H1 (cell line): ENCODE data around the gene C1S. TPM values are rescaled to one million over a fixed set of nuclear protein-coding genes. Genes with fewer than 3 reads are reported as not detected.
"Not testable (repeated sequence)": the region's sequence is repeated elsewhere in the genome, so short reads cannot be mapped to it uniquely, and the experiment has no call there.

Experiments
- CTCF ChIA-PET: fragments of 300-600 bp; sonication (Branson Sonifier 250); formaldehyde crosslinking; loops from one replicate; lab custom pipeline; 2021; ENCODE audit not compliant: partially characterized antibody; lab: Charles Lee
- POLR2A ChIA-PET: fragments of 300-600 bp; sonication (Branson Sonifier 250); formaldehyde crosslinking; loops from one replicate; lab custom pipeline; 2021; ENCODE audit warnings: inconsistent platforms; ENCODE audit not compliant: partially characterized antibody; lab: Charles Lee
- DNase-seq, 2 experiments: peaks; one replicate each; pipeline versions ENCODE4 v3.0.0 to v3.0.0-alpha.2; 2010 to 2022; ENCODE audit warnings: low spot score in 2 of 2, low read depth in 1 of 2, mixed read lengths in 1 of 2
- FAIRE-seq: peaks from 2 replicates; lab custom pipeline; 2011; peaks lifted over from hg19 to GRCh38; lab: Jason Lieb, UNC
- H2AFZ ChIP-seq: 2 replicates; pipeline ENCODE4 v1.8.1; 2012; ENCODE audit warnings: low read length, inconsistent platforms
- H2AK5ac ChIP-seq: 2 replicates; pipeline ENCODE4 v1.6.1; 2013; ENCODE audit warnings: low read depth, low read length
- H2BK120ac ChIP-seq: replicated peaks from 2 replicates; pipeline ENCODE3; 2013; ENCODE audit warnings: low read depth, low read length, inconsistent platforms
- H2BK12ac ChIP-seq: 2 replicates; pipeline ENCODE4 v1.6.1; 2013; ENCODE audit warnings: low read depth, low read length
- H2BK15ac ChIP-seq: 2 replicates; pipeline ENCODE4 v1.6.1; 2013; ENCODE audit warnings: low read length
- H2BK20ac ChIP-seq: 2 replicates; pipeline ENCODE4 v1.6.1; 2013; ENCODE audit warnings: low read length
- H2BK5ac ChIP-seq: 2 replicates; pipeline ENCODE4 v1.6.1; 2013; ENCODE audit warnings: low read depth, low read length
- H3K14ac ChIP-seq: 2 replicates; pipeline ENCODE4 v1.6.1; 2013; ENCODE audit warnings: inconsistent platforms; ENCODE audit not compliant: insufficient read length
- H3K18ac ChIP-seq: 2 replicates; pipeline ENCODE4 v1.6.1; 2013; ENCODE audit warnings: low read length; ENCODE audit errors: extremely low read depth
- H3K23ac ChIP-seq: 2 replicates; pipeline ENCODE4 v1.6.1; 2013; ENCODE audit warnings: inconsistent platforms; ENCODE audit not compliant: insufficient read length
- H3K23me2 ChIP-seq: 2 replicates; pipeline ENCODE4 v1.6.1; 2013; ENCODE audit warnings: low read depth, low read length
- H3K27ac ChIP-seq: 2 replicates; pipeline ENCODE4 v1.6.1; 2011; ENCODE audit warnings: low read depth, low read length, inconsistent platforms
- H3K27me3 ChIP-seq, 4 experiments: replicated peaks in 1 of 4; 1 replicate in 1 of 4; 2 replicates in 3 of 4; pipeline versions ENCODE4 v1.6.1 to v1.8.1; 2011 to 2013; ENCODE audit warnings: low read length in 3 of 4, mild to moderate bottlenecking in 3 of 4, inconsistent platforms in 2 of 4, mixed read lengths in 2 of 4, moderate library complexity in 1 of 4; ENCODE audit not compliant: control insufficient read depth in 3 of 4, insufficient read depth in 3 of 4; ENCODE audit errors: extremely low read depth in 1 of 4
- H3K36me3 ChIP-seq, 4 experiments: 2 replicates each; pipeline versions ENCODE4 v1.6.1 to v1.8.1; 2011 to 2013; ENCODE audit warnings: mild to moderate bottlenecking in 4 of 4, low read length in 3 of 4, moderate library complexity in 2 of 4, control low read depth in 1 of 4, inconsistent platforms in 1 of 4; ENCODE audit not compliant: insufficient read depth in 4 of 4, control insufficient read depth in 2 of 4
- H3K4ac ChIP-seq: replicated peaks from 2 replicates; pipeline ENCODE3; 2013; ENCODE audit warnings: low read length, low read depth, mixed read lengths, inconsistent platforms; ENCODE audit not compliant: insufficient read length
- H3K4me1 ChIP-seq, 4 experiments: replicated peaks in 1 of 4; 1 replicate in 1 of 4; 2 replicates in 3 of 4; pipeline versions ENCODE4 v1.6.1 to v1.8.1; 2011 to 2013; ENCODE audit warnings: low read length in 3 of 4, inconsistent platforms in 2 of 4, mixed read lengths in 1 of 4; ENCODE audit not compliant: insufficient read depth in 4 of 4, control insufficient read depth in 3 of 4
- H3K4me2 ChIP-seq, 2 experiments: 2 replicates each; pipeline versions ENCODE4 v1.6.1 to v1.8.1; 2011 to 2013; ENCODE audit warnings: low read depth in 2 of 2, low read length in 2 of 2, control low read depth in 1 of 2, inconsistent platforms in 1 of 2, mild to moderate bottlenecking in 1 of 2; ENCODE audit not compliant: insufficient read depth in 1 of 2
- H3K4me3 ChIP-seq, 4 experiments: fragments of 200-600, 300-600 bp in 1 of 4; sonication (generic), shearing (Covaris generic), sonication (Bioruptor Twin) in 1 of 4; 2 replicates each; pipeline versions ENCODE4 v1.5.1 to v1.8.1; 2011 to 2016; ENCODE audit warnings: low read length in 4 of 4, low read depth in 3 of 4, control low read depth in 2 of 4, inconsistent platforms in 2 of 4, mild to moderate bottlenecking in 2 of 4, mixed read lengths in 1 of 4, moderate library complexity in 1 of 4; ENCODE audit not compliant: insufficient read depth in 2 of 4; ENCODE audit errors: extremely low read depth in 1 of 4
- H3K56ac ChIP-seq: replicated peaks from 2 replicates; pipeline ENCODE3; 2013; ENCODE audit warnings: low read depth, mild to moderate bottlenecking, mixed read lengths, low read length, inconsistent platforms; ENCODE audit not compliant: insufficient read length
- H3K79me1 ChIP-seq: 2 replicates; pipeline ENCODE4 v1.6.1; 2013; ENCODE audit warnings: low read depth, low read length, control low read depth
- H3K79me2 ChIP-seq, 2 experiments: 2 replicates each; pipeline versions ENCODE4 v1.6.1 to v1.8.1; 2012 to 2013; ENCODE audit warnings: low read length in 2 of 2, mild to moderate bottlenecking in 2 of 2, inconsistent platforms in 1 of 2; ENCODE audit not compliant: insufficient read depth in 2 of 2, control insufficient read depth in 1 of 2
- H3K9ac ChIP-seq, 4 experiments: replicated peaks in 1 of 4; 1 replicate in 1 of 4; 2 replicates in 3 of 4; pipeline versions ENCODE4 v1.6.1 to v1.8.1; 2011 to 2013; ENCODE audit warnings: low read depth in 3 of 4, low read length in 3 of 4, control low read depth in 2 of 4, mild to moderate bottlenecking in 2 of 4, moderate library complexity in 2 of 4, inconsistent platforms in 1 of 4; ENCODE audit errors: extremely low read depth in 1 of 4
- H3K9me3 ChIP-seq, 2 experiments: 2 replicates each; pipeline versions ENCODE4 v1.6.1 to v1.8.1; 2012 to 2013; ENCODE audit warnings: mild to moderate bottlenecking in 2 of 2, moderate library complexity in 2 of 2, control low read depth in 1 of 2, inconsistent platforms in 1 of 2, low read depth in 1 of 2, low read length in 1 of 2, mixed read lengths in 1 of 2; ENCODE audit not compliant: insufficient read depth in 2 of 2
- H4K20me1 ChIP-seq, 2 experiments: replicated peaks in 1 of 2; 2 replicates each; pipeline versions ENCODE3 to v1.8.1; 2011 to 2013; ENCODE audit warnings: inconsistent platforms in 2 of 2, low read length in 2 of 2, mild to moderate bottlenecking in 1 of 2; ENCODE audit not compliant: insufficient read depth in 2 of 2, control insufficient read depth in 1 of 2
- H4K5ac ChIP-seq: 2 replicates; pipeline ENCODE4 v1.6.1; 2013; ENCODE audit warnings: low read length, low read depth, mixed read lengths, inconsistent platforms; ENCODE audit not compliant: insufficient read length
- H4K8ac ChIP-seq: 2 replicates; pipeline ENCODE4 v1.8.0; 2013; ENCODE audit warnings: mild to moderate bottlenecking, moderate library complexity, low read length, inconsistent platforms; ENCODE audit not compliant: insufficient read depth; ENCODE audit errors: extremely low read depth
- H4K91ac ChIP-seq: replicated peaks from 2 replicates; pipeline ENCODE3; 2013; ENCODE audit warnings: low read length, mixed read lengths, inconsistent platforms; ENCODE audit not compliant: insufficient read length
- WGBS, 2 experiments: shearing (Covaris generic) in 1 of 2; methylation state at CpG; one replicate each; pipeline versions ENCODE4 v1.1.6 to v1.1.7; 2013 to 2015; ENCODE audit warnings: low lambda C conversion rate in 2 of 2, mixed read lengths in 2 of 2, inconsistent platforms in 1 of 2, low coverage in 1 of 2, missing lambda C conversion rate in 1 of 2; ENCODE audit not compliant: insufficient replicate concordance in 2 of 2, insufficient coverage in 1 of 2, insufficient read length in 1 of 2; ENCODE audit errors: extremely low coverage in 1 of 2, missing lambda C conversion rate in 1 of 2; 5-methylcytosine and 5-hydroxymethylcytosine counted together
- polyA plus RNA-seq, 7 experiments: library from polyadenylated mRNA; depleted of rRNA in 3 of 7; stranded (reverse) in 5 of 7; unstranded in 2 of 7; fragments of >200 nt in 5 of 7; fragments of 200-250 nt in 2 of 7; gene quantifications; 1 replicate in 5 of 7; 2 replicates in 1 of 7; 4 replicates in 1 of 7; pipeline versions ENCODE4 v1.2.1 to v1.2.3, GENCODE V29; 2011 to 2013; ENCODE audit warnings: missing spikeins in 2 of 7, mixed read lengths in 2 of 7
- total RNA-seq: library from RNA; stranded (reverse); fragmentation: NEBNext Ultra II Directional; extraction: Animal tissue kit (Norgen Biotek cat#: 25700); gene quantifications from 2 replicates; pipeline ENCODE4 v1.2.1, GENCODE V29; 2021

The C1S gene
- total and polyA plus RNA-seq, 2 of the 8 experiments (the other 6 are each of a cell fraction or from before 2014, with no cell fraction given), result 4.4 to 7.3 TPM

DNA sequence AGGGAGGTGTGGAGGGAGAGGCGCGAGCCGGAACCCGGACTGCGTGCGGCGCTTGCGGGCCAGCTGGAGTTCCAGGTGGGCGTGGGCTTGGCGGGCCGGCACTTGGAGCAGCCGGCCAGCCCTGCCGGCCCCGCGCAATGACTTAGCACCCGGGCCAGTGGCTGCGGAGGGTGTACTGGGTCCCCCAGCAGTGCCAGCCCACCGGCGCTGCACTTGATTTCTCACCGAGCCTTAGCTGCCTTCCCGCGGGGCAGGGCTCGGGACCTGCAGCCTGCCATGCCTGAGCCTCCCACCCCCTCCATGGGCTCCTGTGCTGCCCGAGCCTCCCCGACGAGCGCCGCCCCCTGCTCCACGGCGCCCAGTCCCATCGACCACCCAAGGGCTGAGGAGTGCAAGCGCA, 23.1 kb upstream of the C1S start:
- H3K36me3 ChIP-seq, H3K56ac ChIP-seq, H3K23me2 ChIP-seq, FAIRE-seq, H3K27me3 ChIP-seq, H3K27ac ChIP-seq, H2BK5ac ChIP-seq, H2BK20ac ChIP-seq, H3K14ac ChIP-seq, H4K91ac ChIP-seq, H3K4ac ChIP-seq, H2AFZ ChIP-seq, H3K18ac ChIP-seq, H2BK120ac ChIP-seq, H4K8ac ChIP-seq, H3K79me2 ChIP-seq, H2AK5ac ChIP-seq, H4K5ac ChIP-seq, H3K4me2 ChIP-seq, H3K23ac ChIP-seq, H3K9me3 ChIP-seq, H2BK15ac ChIP-seq, H3K4me3 ChIP-seq, H4K20me1 ChIP-seq, H3K79me1 ChIP-seq, DNase-seq, H2BK12ac ChIP-seq, H3K9ac ChIP-seq, H3K4me1 ChIP-seq: not testable (repeated sequence)
- WGBS, 2 experiments, result 92% methylated on average over 11 of the region's 32 CpGs; no CpG with 5 or more reads in 1 of the 2 experiments
- ChIA-PET POLR2A (interaction anchor here (0.7 to 2.0 kb wide), 3 partner anchors 16 to 93 kb away, joined by 3 to 6 read pairs (median 5); partner anchors contain the start of genes C12orf57 and RNU7-1), CTCF (interaction anchor here (1.1 to 2.8 kb wide), 3 partner anchors 18 to 72 kb away, joined by 3 to 14 read pairs (median 6); partner anchors contain the start of gene LPCAT3)
